Fibroblast of lung (primary cell): Measurements from ENCODE around the gene CTDSP1. TPM values are rescaled to one million over a fixed set of nuclear protein-coding genes. Genes with fewer than 3 reads are reported as not detected.

Experiments
- DNase-seq, 2 donors: peaks; one replicate each; pipeline versions ENCODE4 v3.0.0 to v3.0.0-alpha.2; 2010; ENCODE audit warnings: low read depth in 2 of 2
- H2AFZ ChIP-seq: 2 replicates; pipeline ENCODE4 v1.5.1; 2012; ENCODE audit warnings: low read length, control low read depth, inconsistent platforms
- H3K27ac ChIP-seq: 2 replicates; pipeline ENCODE4 v1.5.1; 2011; ENCODE audit warnings: low read length, control low read depth; ENCODE audit not compliant: insufficient read depth
- H3K27me3 ChIP-seq: 2 replicates; pipeline ENCODE4 v1.5.1; 2011; ENCODE audit warnings: mild to moderate bottlenecking, low read length; ENCODE audit not compliant: control insufficient read depth, insufficient read depth
- H3K36me3 ChIP-seq: 2 replicates; pipeline ENCODE4 v1.5.1; 2011; ENCODE audit warnings: low read length; ENCODE audit not compliant: control insufficient read depth, insufficient read depth
- H3K4me1 ChIP-seq: 2 replicates; pipeline ENCODE4 v1.5.1; 2011; ENCODE audit warnings: low read length; ENCODE audit not compliant: control insufficient read depth, insufficient read depth; ENCODE audit errors: extremely low read depth
- H3K4me2 ChIP-seq: 2 replicates; pipeline ENCODE4 v1.5.1; 2011; ENCODE audit warnings: low read length, control low read depth; ENCODE audit not compliant: insufficient read depth; ENCODE audit errors: extremely low read depth
- H3K4me3 ChIP-seq, 4 experiments: fragments of 200-600 bp in 1 of 4; sonication (generic) in 1 of 4; replicated peaks in 1 of 4; 2 replicates each; pipeline ENCODE4 v1.5.1; 2011 to 2016; ENCODE audit warnings: low read length in 4 of 4, low read depth in 3 of 4, mild to moderate bottlenecking in 3 of 4, control low read depth in 2 of 4, inconsistent platforms in 1 of 4, mixed read lengths in 1 of 4; ENCODE audit not compliant: insufficient read depth in 1 of 4; ENCODE audit errors: control extremely low read depth in 1 of 4
- H3K79me2 ChIP-seq: 2 replicates; pipeline ENCODE4 v1.5.1; 2012; ENCODE audit warnings: mild to moderate bottlenecking, low read length, inconsistent platforms; ENCODE audit not compliant: control insufficient read depth, insufficient read depth
- H3K9ac ChIP-seq: 2 replicates; pipeline ENCODE4 v1.5.1; 2011; ENCODE audit warnings: mild to moderate bottlenecking, low read length, control low read depth; ENCODE audit not compliant: insufficient read depth
- H3K9me3 ChIP-seq: 2 replicates; pipeline ENCODE4 v1.5.1; 2012; ENCODE audit warnings: low read depth, low read length; ENCODE audit not compliant: control insufficient read depth, insufficient read depth
- H4K20me1 ChIP-seq: 2 replicates; pipeline ENCODE4 v1.5.1; 2011; ENCODE audit warnings: low read length; ENCODE audit not compliant: control insufficient read depth, insufficient read depth; ENCODE audit errors: extremely low read depth
- CTCF ChIP-seq, 2 donors: IDR thresholded peaks in 1 of 2; conservative IDR thresholded peaks in 1 of 2; 1 replicate in 1 of 2; 2 replicates in 1 of 2; pipeline ENCODE4 v1.5.1; 2011 to 2012; ENCODE audit warnings: low read length in 2 of 2, control low read depth in 1 of 2, inconsistent platforms in 1 of 2, low read depth in 1 of 2, mild to moderate bottlenecking in 1 of 2
- EZH2 ChIP-seq: IDR thresholded peaks from 2 replicates; pipeline ENCODE4 v1.5.1; 2012; ENCODE audit warnings: low read length, control low read depth, mild to moderate bottlenecking; ENCODE audit errors: missing control alignments
- polyA plus RNA-seq, 2 donors: library from polyadenylated mRNA; depleted of rRNA in 1 of 2; stranded (reverse) in 1 of 2; unstranded in 1 of 2; fragments of >200 nt; gene quantifications; 2 replicates each; pipeline ENCODE4 v1.2.1, GENCODE V29; 2011 to 2012; ENCODE audit warnings: missing spikeins in 1 of 2
- total RNA-seq: library from RNA; depleted of rRNA; stranded (reverse); fragments of >200 nt; gene quantifications from 2 replicates; pipeline ENCODE4 v1.2.1, GENCODE V29; 2014

Gene CTDSP1
- total and polyA plus RNA-seq, 2 donors (not counting 1 experiment from before 2014, with no cell fraction given): 45.4 to 69.6 TPM

- H3K27me3 ChIP-seq: peaks cover 5% of the 10 kb centered on the region
- H3K36me3 ChIP-seq: no peaks in the 10 kb centered on the region
- H4K20me1 ChIP-seq: no peaks in the 10 kb centered on the region
- H3K4me1 ChIP-seq: no peaks in the 10 kb centered on the region
- no peak overlapping the region for H3K9ac ChIP-seq
- H2AFZ ChIP-seq: no peak overlapping the region
- TF ChIP-seq CTCF (conservative IDR thresholded peaks at IDR 0.05 in 1 of 2, IDR thresholded peaks at IDR 0.05 in 1 of 2; ENCODE audit: low read depth in 1 of 2, low read length in 2 of 2): no peak
- no peak for TF ChIP-seq EZH2
- no peaks in the 10 kb centered on the region for H3K9me3 ChIP-seq
- no peak for DNase-seq
- no peak overlapping the region for H3K4me3 ChIP-seq
- no peaks in the 10 kb centered on the region for H3K79me2 ChIP-seq
- no peak overlapping the region for H3K27ac ChIP-seq
- no peak overlapping the region for H3K4me2 ChIP-seq
Measured at GRCh38 chr2:218418321-218418716, 18.7 kb downstream of the CTDSP1 start.

GRCh38 chr2:218418717-218419458 is 19.2 kb downstream of the CTDSP1 start, which contains the start of gene VIL1:
Gene VIL1, plus strand, starts transcription at chr2:218419123. Its CDS starts 4,656 bp downstream, at chr2:218423779.
- no peak within 1 kb of the TSS for H3K27ac ChIP-seq
- no peak within 1 kb of the TSS for H3K9ac ChIP-seq
- no peak within 1 kb of the TSS for H3K4me2 ChIP-seq
- H3K4me3 ChIP-seq: no peak within 1 kb of the TSS
- no peaks in the 10 kb centered on the region for H3K36me3 ChIP-seq
- no peak for DNase-seq
- H3K4me1 ChIP-seq: no peaks in the 10 kb centered on the region
- H3K79me2 ChIP-seq: no peaks in the 10 kb centered on the region
- no peak for TF ChIP-seq EZH2
- no peak for TF ChIP-seq CTCF (conservative IDR thresholded peaks at IDR 0.05 in 1 of 2, IDR thresholded peaks at IDR 0.05 in 1 of 2; ENCODE audit: low read depth in 1 of 2, low read length in 2 of 2)
- no peaks in the 10 kb centered on the region for H4K20me1 ChIP-seq
- peaks cover 5% of the 10 kb centered on the region for H3K27me3 ChIP-seq
- H2AFZ ChIP-seq: no peak within 1 kb of the TSS
- H3K9me3 ChIP-seq: no peaks in the 10 kb centered on the region

- Histone ChIP-seq H2AFZ (no peak overlapping the region), H3K79me2 (no peaks in the 10 kb centered on the region), H3K27me3 (peaks cover 5% of the 10 kb centered on the region), H3K36me3 (no peaks in the 10 kb centered on the region), H3K4me2 (no peak overlapping the region), H3K9me3 (no peaks in the 10 kb centered on the region), H4K20me1 (no peaks in the 10 kb centered on the region), H3K4me1 (no peaks in the 10 kb centered on the region), H3K4me3 (no peak overlapping the region), H3K9ac (no peak overlapping the region), H3K27ac (no peak overlapping the region)
- TF ChIP-seq CTCF (conservative IDR thresholded peaks at IDR 0.05 in 1 of 2, IDR thresholded peaks at IDR 0.05 in 1 of 2; ENCODE audit: low read depth in 1 of 2, low read length in 2 of 2): no peak
- no peak for TF ChIP-seq EZH2
- DNase-seq: no peak
Measured at GRCh38 chr2:218419630-218420216, 20.1 kb downstream of the CTDSP1 start.
